Activated CD8-positive, alpha-beta T cell treated with anti-CD3 and anti-CD28 coated beads, Interleukin-2, amount 10 ng/mL, durations not matched to agents 7 days and 5 days (primary cell): ENCODE data around the gene RASGRP4. TPM values are rescaled to one million over a fixed set of nuclear protein-coding genes. Genes with fewer than 3 reads are reported as not detected.
A peak's percentile ranks its signal among the peaks of the same experiment; 100 is the strongest.

Experiments
- ATAC-seq: fragments of 150-1000 bp; cut with Tn5 transposase; one replicate; pipeline ENCODE4 v1.10.0; 2021; ENCODE audit warnings: moderate library complexity
- CTCF ChIA-PET: fragments of 350-600 bp; sonication (Branson Sonifier 250); formaldehyde crosslinking; loops from one replicate; lab custom pipeline; 2021; ENCODE audit warnings: antibody characterized with exemption; lab: Charles Lee
- POLR2A ChIA-PET: fragments of 350-600 bp; sonication (Branson Sonifier 250); formaldehyde crosslinking; loops from one replicate; lab custom pipeline; 2021; ENCODE audit warnings: antibody characterized with exemption; lab: Charles Lee
- DNase-seq: peaks from one replicate; pipeline ENCODE4 v3.0.0-alpha.2; 2020
- H3K27ac Mint-ChIP-seq: one replicate; pipeline ENCODE4 v1.8.0; 2021; ENCODE audit warnings: mild to moderate bottlenecking, mixed read lengths
- H3K27me3 Mint-ChIP-seq: one replicate; pipeline ENCODE4 v1.8.0; 2021; ENCODE audit warnings: low read depth, mixed read lengths
- H3K36me3 Mint-ChIP-seq: one replicate; pipeline ENCODE4 v1.8.0; 2021; ENCODE audit warnings: low read depth, mixed read lengths
- H3K4me1 Mint-ChIP-seq: one replicate; pipeline ENCODE4 v1.8.0; 2021; ENCODE audit warnings: low read depth, mixed read lengths
- H3K4me3 Mint-ChIP-seq: one replicate; pipeline ENCODE4 v1.8.0; 2021; ENCODE audit warnings: mild to moderate bottlenecking, mixed read lengths
- H3K9me3 Mint-ChIP-seq: one replicate; pipeline ENCODE4 v1.8.0; 2022; ENCODE audit warnings: mixed read lengths; ENCODE audit not compliant: insufficient read depth
- total RNA-seq, 2 experiments: library from RNA; stranded (reverse); gene quantifications; one replicate each; pipeline ENCODE4 v1.2.3, GENCODE V29; 2021

Gene RASGRP4
- total RNA-seq, 2 experiments from 2014 or later: 0.42 to 0.50 TPM

DNA sequence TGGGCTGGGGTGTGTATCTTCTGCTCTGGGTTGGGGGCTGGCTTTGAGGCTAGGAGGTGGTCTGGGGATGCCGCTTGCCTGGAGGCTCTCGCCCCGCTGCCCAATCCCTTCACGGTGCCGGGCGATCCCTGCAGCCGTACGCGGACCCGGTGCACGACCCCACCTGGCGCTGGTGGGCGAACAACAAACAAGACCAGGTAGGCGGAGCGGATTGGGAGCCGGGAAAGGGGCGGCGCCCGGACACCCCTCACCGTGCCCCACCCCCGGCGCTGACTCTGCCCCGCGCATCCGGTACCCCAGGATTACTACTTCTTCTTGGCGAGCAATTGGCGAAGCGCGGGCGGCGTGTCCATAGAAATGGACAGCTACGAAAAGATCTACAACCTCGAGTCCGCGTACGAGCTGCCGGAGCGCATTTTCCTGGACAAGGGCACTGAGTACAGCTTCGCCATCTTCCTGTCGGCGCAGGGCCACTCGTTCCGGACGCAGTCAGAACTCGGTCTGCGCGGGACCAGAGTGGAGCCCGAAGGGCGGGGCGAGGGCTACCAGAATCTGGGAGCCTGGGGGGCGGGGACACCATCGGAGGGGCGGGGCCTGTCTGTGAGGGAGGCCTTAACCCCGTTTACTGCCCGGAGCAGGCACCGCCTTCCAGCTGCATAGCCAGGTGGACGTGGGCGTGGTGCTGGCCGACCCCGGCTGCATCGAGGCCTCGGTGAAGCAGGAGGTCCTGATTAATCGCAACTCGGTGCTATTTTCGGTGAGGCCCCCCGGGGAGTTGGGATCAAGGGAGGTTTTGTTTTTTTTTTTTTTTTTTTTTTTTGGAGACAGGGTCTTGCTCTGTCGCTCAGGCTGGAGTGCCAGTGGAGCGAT is 63.7 kb downstream of the RASGRP4 start:
- Mint-ChIP-seq H3K27ac (peak overlapping the region; percentile 74), H3K27me3 (peaks cover 28% of the 10 kb centered on the region), H3K36me3 (no peaks in the 10 kb centered on the region), H3K4me3 (peak overlapping the region; percentile 86), H3K4me1 (peaks cover 18% of the 10 kb centered on the region), H3K9me3 (no peaks in the 10 kb centered on the region)
- ChIA-PET POLR2A (interaction anchor here (1.2 to 3.1 kb wide), 3 partner anchors 11 to 26 kb away, joined by 3 to 15 read pairs (median 3); partner anchors contain the start of genes CATSPERG and PSMD8), CTCF (interaction anchor here (1.3 to 1.9 kb wide), 3 partner anchors 12 to 40 kb away, joined by 5 to 8 read pairs (median 8); partner anchors contain the start of genes CATSPERG, FAM98C and PSMD8)
- DNase-seq: peak; percentile 93
- peak; percentile 74 for ATAC-seq

DNA sequence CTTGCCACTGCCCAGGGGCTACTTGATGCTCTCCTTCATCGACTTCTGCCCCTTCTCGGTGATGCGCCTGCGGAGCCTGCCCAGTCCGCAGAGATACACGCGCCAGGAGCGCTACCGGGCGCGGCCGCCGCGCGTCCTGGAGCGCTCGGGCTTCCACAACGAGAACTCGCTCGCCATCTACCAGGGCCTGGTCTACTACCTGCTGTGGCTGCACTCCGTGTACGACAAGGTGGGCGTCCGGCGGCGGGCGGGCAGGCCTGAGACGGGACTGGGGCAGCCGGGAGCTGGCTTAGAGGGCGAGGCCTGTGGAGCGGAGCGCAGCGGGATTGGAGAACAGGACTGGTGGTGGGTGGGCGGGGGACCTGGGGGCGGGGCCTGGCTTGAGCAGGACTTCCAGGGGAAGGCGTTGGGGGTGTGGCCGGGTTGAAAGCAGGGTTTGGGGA is 64.4 kb downstream of the RASGRP4 start:
- peak; percentile 83 for DNase-seq
- Mint-ChIP-seq H3K27ac (peak overlapping the region; percentile 74), H3K27me3 (peaks cover 28% of the 10 kb centered on the region), H3K36me3 (no peaks in the 10 kb centered on the region), H3K4me3 (peak overlapping the region; percentile 86), H3K4me1 (peaks cover 18% of the 10 kb centered on the region), H3K9me3 (no peaks in the 10 kb centered on the region)
- ChIA-PET CTCF (interaction anchor here (1.3 to 1.9 kb wide), 3 partner anchors 13 to 41 kb away, joined by 5 to 8 read pairs (median 8); partner anchors contain the start of genes CATSPERG, FAM98C and PSMD8), POLR2A (interaction anchor here (1.1 to 3.1 kb wide), 5 partner anchors 10 to 97 kb away, joined by 3 to 15 read pairs (median 4); partner anchors contain the start of genes CATSPERG, PSMD8 and SPINT2)
- peak; percentile 81 for ATAC-seq

DNA sequence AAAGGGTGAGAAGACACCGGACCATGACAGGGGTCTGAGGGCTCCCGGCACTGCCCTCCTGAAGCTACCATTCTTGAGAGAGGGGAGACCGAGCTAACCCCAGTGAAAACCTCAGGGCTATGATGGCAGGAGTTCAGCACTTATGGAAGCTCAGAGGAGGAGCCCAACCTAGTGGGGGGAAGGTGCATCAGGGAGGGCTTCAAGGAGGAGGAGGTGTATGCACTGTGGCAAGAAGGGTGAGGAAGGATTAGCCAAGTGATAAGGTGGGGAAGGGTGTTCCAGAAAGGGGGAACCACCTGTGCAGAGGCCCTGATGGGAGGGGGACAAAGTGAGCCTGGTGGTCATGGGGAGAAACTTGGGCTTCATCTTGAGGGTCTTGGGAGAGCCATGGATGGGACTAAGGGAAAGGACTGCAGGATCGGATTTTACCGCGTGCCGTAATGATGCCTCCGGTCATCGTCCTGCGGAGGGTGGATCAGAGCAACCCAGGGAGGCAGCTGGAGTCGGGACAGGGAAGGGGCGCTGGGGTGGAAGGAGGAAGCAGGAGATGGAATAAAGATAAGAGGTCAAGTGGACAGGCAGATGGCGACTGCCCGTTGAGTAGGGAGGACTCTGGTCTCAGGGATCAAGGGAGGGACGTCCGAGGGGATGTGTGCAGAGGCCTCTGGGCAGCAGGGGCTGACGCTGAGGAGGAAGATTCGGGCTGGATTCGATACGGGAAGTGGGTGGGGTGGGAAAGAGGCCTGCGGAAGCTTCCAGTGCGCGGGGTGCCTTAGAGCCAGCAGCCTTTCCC is 65.0 kb downstream of the RASGRP4 start:
- no peak for DNase-seq
- CTCF ChIA-PET: interaction anchor here (1.3 to 1.9 kb wide), 3 partner anchors 13 to 42 kb away, joined by 5 to 8 read pairs (median 6); partner anchors contain the start of genes FAM98C and PSMD8
- H3K9me3 Mint-ChIP-seq: no peaks in the 10 kb centered on the region

DNA sequence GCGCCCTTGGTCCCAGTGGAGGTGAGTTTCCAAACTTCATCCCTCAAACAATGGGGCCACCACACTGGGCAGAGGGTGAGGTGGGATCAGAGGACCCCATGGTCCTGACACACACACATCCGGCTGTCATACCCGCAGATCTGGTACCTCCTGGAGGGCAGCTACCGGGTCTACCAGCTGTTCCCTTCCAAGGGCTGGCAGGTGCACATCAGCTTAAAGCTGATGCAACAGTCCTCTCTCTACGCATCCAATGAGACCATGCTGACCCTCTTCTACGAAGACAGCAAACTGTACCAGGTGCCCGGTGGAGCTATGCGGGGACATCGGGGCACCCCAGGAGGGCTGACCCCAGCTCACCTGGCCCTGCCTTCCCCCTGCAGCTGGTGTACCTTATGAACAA is 65.7 kb downstream of the RASGRP4 start:
- H3K27me3 Mint-ChIP-seq: peaks cover 32% of the 10 kb centered on the region
- CTCF ChIA-PET: interaction anchor here (1.3 kb wide), 1 partner anchor 14 kb away, joined by 6 read pairs; the partner anchor contains the start of gene PSMD8
- no peak for ATAC-seq
- H3K4me1 Mint-ChIP-seq: peaks cover 18% of the 10 kb centered on the region
- H3K27ac Mint-ChIP-seq: no peak overlapping the region
- no peak for DNase-seq
- H3K9me3 Mint-ChIP-seq: no peaks in the 10 kb centered on the region
- POLR2A ChIA-PET: interaction anchor here (2.0 to 3.1 kb wide), 2 partner anchors 14 to 96 kb away, joined by 4 to 15 read pairs; partner anchors contain the start of genes PSMD8 and SPINT2
- no peaks in the 10 kb centered on the region for H3K36me3 Mint-ChIP-seq
- no peak overlapping the region for H3K4me3 Mint-ChIP-seq

More for the DNA sequence above, 65.0 kb downstream of the RASGRP4 start:
- POLR2A ChIA-PET: interaction anchor here (1.1 to 3.1 kb wide), 4 partner anchors 10 to 96 kb away, joined by 3 to 15 read pairs (median 4); partner anchors contain the start of genes CATSPERG, PSMD8 and SPINT2
- H3K4me1 Mint-ChIP-seq: peaks cover 18% of the 10 kb centered on the region
- peaks cover 32% of the 10 kb centered on the region for H3K27me3 Mint-ChIP-seq
- no peak overlapping the region for H3K27ac Mint-ChIP-seq
- no peaks in the 10 kb centered on the region for H3K36me3 Mint-ChIP-seq
- H3K4me3 Mint-ChIP-seq: peak overlapping the region; percentile 86
- ATAC-seq: no peak

DNA sequence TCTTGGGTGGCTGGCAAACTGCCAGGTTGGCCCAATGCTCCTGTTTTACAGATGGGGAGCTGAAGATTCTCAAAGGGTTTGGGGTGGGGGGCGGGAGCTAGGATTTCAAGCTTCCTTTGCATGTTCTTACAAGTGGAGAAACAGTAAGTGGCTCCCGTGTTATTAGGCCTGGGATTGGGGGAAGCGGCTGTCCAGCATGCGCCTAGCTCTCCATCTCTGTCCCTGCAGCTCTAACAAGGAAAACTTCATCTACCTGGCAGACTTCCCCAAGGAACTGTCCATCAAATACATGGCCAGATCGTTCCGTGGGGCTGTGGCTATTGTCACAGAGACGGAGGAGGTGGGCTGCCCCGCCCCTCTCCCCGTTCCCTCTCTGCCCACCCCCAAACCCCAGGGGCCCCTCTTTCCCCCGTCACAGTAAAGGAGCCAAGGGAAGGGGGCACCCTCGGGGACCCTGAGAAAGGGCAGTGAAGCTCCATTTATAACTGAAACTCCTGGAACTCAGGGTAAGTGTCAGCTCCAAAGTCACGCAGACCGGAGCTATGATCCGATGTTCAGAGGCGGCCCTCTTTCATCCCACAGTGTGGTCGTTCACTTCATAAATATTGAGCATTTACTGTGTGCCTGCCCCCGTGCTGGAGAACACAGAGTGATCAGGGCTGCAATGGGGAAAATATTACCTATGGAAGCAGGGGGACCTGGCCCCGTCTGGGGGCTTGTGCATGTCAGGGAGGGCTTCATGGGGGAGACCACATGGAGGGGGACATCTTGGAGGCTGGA is 66.6 kb downstream of the RASGRP4 start:
- H3K27ac Mint-ChIP-seq: no peak overlapping the region
- ATAC-seq (no peak), DNase-seq (no peak)
- ChIA-PET CTCF (interaction anchor here (1.1 to 2.2 kb wide), 3 partner anchors 23 to 115 kb away, joined by 4 to 7 read pairs (median 4); partner anchors contain the start of genes CATSPERG and FAM98C), POLR2A (interaction anchor here (0.6 to 3.1 kb wide), 4 partner anchors 15 to 95 kb away, joined by 3 to 15 read pairs (median 4); partner anchors contain the start of genes PSMD8 and SPINT2)
- peaks cover 18% of the 10 kb centered on the region for H3K4me1 Mint-ChIP-seq
- no peaks in the 10 kb centered on the region for H3K36me3 Mint-ChIP-seq
- H3K4me3 Mint-ChIP-seq: no peak overlapping the region
- peaks cover 32% of the 10 kb centered on the region for H3K27me3 Mint-ChIP-seq
- H3K9me3 Mint-ChIP-seq: no peaks in the 10 kb centered on the region

Other genes starting within 250 kb of the RASGRP4 start
- under 1 TPM; 0.16 to 0.29 TPM for gene DPF1, start 202.0 kb downstream of the RASGRP4 start, total RNA-seq
- gene PPP1R14A, start 169.8 kb downstream of the RASGRP4 start, total RNA-seq: not detected
- 10 to 100 TPM; 31.5 to 35.1 TPM for gene SPINT2, start 161.6 kb downstream of the RASGRP4 start, total RNA-seq
- gene C19orf33, start 122.0 kb downstream of the RASGRP4 start, total RNA-seq: not detected
- gene YIF1B, start 110.3 kb downstream of the RASGRP4 start, total RNA-seq: 10 to 100 TPM; 66.6 to 72.3 TPM
- 10 to 100 TPM; 13.5 to 13.7 TPM for gene KCNK6, start 106.4 kb downstream of the RASGRP4 start, total RNA-seq
- gene CATSPERG, start 90.4 kb downstream of the RASGRP4 start, total RNA-seq: 10 to 100 TPM; 10.7 to 11.3 TPM
- gene PSMD8, start 51.6 kb downstream of the RASGRP4 start, total RNA-seq: 100 to 1,000 TPM; 173 to 187 TPM
- gene GGN, start 38.2 kb downstream of the RASGRP4 start, total RNA-seq: not detected
- 1 to 10 TPM in 1 of 2 experiments, under 1 TPM in 1; 0.90 to 1.3 TPM for gene SPRED3, start 37.5 kb downstream of the RASGRP4 start, total RNA-seq
- 10 to 100 TPM; 21.0 to 25.9 TPM for gene FAM98C, start 23.1 kb downstream of the RASGRP4 start, total RNA-seq
- under 1 TPM; 0.42 to 0.83 TPM for gene RYR1, start 7.5 kb upstream of the RASGRP4 start, total RNA-seq
- 100 to 1,000 TPM; 259 to 269 TPM for gene MAP4K1, start 191.7 kb upstream of the RASGRP4 start, total RNA-seq
- gene EIF3K, start 193.0 kb upstream of the RASGRP4 start, total RNA-seq: 100 to 1,000 TPM; 325 to 352 TPM
- gene ACTN4, start 221.4 kb upstream of the RASGRP4 start, total RNA-seq: 100 to 1,000 TPM; 357 to 373 TPM